Frontal cortex (tissue), 4 donors: ENCODE measurements around the gene ELL. TPM values are rescaled to one million over a fixed set of nuclear protein-coding genes. Genes with fewer than 3 reads are reported as not detected.

Experiments used
- DNase-seq, 2 donors: peaks; one replicate each; pipeline ENCODE4 v3.0.0; 2012; ENCODE audit warnings: low spot score in 2 of 2
- FAIRE-seq: peaks from 2 replicates; lab custom pipeline; 2012; peaks lifted over from hg19 to GRCh38; lab: Jason Lieb, UNC
- total RNA-seq: library from RNA; depleted of rRNA; stranded (reverse); fragments of >200 nt; gene quantifications from one replicate; pipeline ENCODE4 v1.2.3, GENCODE V29; 2014
- donor health status: control.
- donor health status: control.
- donor health status: control.

Gene ELL
- total RNA-seq, 1 donor from 2014 or later: 7.7 TPM

- DNase-seq (no peak), FAIRE-seq (no peak)
Measured at GRCh38 chr19:18507021-18507726, 14.7 kb downstream of the ELL start.

GRCh38 chr19:18506101-18506930 lies 15.6 kb downstream of the ELL start:
- no peak for DNase-seq
- no peak for FAIRE-seq

DNA sequence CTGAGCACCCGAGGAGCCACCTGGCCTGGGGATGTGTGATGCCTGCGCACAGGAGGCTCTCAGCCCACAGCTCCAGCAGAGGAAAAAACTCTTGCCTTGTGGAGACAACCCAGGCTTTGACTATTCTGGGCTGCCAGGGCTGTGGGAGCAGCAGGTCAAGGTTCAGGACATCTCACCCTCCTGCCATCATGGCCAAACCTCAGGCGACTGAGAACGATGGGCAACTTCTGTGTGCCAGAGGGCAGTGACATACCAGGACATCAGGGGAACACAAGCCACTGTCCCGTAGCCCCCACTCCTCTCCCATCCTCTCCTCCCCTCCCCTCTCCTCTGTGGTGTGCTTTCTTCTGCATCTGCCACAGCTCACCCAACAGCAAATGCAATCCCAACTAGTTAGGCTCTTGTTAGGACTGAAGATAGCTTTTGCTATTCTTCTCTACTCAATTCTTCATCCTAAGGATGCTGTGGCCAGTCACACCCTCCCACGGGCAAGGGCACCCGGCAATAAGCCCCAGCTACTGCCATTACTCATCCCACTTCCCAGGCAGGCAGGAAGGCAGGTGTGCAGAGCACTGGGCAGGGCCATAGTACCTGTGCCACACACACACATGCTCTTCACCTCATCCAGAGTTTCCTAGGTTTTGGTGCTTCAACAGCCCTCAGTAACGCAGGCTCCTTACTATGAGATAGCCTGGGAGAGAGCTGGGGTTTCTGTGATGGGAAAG lies 16.8 kb downstream of the ELL start:
- no peak for DNase-seq
- no peak for FAIRE-seq

DNA sequence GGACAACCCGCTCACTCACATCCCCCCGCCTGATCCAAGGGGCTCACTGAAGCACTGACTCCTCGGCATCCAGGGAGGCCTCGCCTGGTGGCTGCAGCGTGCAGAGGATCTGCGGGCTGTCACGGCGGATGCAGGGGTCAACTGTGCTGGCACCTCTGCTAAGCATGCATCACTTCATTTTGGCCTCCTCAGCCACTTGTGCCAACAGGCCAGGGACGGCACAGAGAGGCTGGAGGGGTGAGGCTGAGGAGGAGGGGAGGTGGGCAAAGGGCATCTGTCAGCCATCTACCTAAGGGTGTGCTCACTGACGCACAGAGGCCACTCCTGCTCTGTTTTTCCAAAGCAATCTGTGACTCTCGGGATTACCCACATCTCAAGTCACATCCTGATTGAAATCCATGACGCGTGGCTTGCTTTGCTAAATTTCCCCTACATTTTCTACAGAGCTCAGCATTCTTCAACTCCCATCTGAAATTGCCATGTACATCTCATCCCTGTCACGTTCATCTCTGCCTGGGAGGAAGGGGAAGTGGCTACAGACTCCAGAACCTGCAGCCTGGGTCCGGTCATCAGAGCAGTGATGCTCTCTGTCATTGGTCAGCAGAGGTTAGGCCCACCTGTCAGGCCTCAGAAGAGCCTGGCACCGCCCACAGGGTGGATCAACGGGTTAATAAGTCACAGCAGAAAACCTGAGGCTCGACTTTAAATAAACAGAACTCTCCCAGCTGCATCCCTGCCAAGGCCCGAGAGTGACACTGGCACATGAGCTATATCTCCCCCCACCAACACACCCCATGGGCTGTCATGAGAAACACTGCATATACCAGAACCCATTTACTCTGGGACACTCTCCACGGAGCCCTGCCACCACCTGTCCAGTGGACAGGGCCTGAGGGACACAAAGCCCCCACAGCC lies 17.6 kb downstream of the ELL start:
- DNase-seq (no peak), FAIRE-seq (no peak)

DNA sequence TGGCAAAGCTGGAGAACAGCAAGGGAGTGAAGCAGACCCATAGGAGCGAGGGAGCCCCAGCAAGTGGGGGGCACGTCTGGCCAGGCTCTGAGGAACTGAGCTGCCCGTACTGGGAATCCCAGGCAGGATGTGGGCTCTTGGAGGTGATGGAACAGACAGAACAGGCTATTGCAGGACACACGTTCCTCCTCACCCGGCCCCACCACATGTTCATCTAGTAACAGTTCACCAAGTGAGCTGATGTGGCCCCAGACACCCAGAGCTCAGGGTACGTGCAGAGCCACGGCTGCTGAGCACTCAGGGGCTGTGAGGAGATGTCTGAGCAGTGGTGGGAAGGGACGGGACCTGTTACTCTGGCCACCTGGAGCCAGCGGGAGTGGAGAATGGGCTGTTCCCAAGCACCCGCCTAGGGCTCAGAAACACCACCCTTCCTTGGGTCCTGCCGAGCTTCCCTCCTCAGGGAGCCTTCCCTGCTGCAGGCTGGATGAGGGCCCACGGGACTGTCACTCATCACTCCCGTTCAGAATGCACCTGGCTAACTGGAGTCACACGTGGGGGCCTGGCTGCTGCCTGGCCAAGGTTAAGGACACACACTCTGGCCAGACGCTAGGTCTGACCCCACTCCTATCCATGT lies 18.4 kb downstream of the ELL start:
- no peak for DNase-seq
- no peak for FAIRE-seq

GRCh38 chr19:18502638-18503294 lies 19.1 kb downstream of the ELL start:
- FAIRE-seq (no peak), DNase-seq (no peak)

DNA sequence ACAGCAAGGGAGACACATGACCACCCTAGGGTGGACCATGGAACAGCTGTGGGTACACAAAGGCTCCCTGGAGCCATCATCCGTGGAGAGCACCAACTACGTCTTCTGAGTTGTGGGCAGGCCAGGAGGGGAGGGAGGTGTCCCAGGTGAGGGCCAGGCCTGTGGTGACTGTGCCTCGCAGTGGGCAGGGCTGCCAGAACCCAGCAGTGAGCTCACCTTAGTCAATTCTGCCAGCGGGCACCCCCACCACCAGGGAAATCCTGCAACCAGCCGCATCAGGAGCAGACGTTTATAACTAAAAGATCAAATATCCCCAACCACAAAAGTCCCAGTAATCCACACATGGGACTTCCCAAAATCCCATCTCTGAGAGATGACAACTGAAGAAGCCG lies 19.6 kb downstream of the ELL start:
- DNase-seq: no peak
- FAIRE-seq: no peak

- DNase-seq: no peak
- no peak for FAIRE-seq
Measured at GRCh38 chr19:18501832-18502231, 20.0 kb downstream of the ELL start.

DNA sequence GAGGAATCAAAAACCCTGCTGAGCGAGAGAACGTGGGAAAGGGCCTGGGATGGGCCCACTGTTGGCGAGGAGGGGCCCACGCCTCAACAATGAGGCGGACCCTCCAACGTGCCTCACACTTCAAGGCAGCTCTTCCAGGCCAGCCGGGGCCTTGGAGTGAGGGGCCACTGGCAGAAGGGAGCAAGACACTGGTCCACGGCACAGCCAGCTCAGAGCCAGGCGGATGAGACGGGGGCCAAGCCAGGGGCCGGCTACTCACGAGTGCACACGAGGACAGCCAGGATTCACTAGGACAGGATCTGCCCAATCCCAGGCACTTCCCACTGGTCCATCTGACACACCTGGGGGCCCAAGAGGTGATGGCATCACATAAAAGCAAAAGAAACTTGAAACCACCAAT lies 20.5 kb downstream of the ELL start:
- FAIRE-seq (no peak), DNase-seq (no peak)

GRCh38 chr19:18500799-18501198 lies 21.1 kb downstream of the ELL start:
- FAIRE-seq: no peak
- no peak for DNase-seq

DNA sequence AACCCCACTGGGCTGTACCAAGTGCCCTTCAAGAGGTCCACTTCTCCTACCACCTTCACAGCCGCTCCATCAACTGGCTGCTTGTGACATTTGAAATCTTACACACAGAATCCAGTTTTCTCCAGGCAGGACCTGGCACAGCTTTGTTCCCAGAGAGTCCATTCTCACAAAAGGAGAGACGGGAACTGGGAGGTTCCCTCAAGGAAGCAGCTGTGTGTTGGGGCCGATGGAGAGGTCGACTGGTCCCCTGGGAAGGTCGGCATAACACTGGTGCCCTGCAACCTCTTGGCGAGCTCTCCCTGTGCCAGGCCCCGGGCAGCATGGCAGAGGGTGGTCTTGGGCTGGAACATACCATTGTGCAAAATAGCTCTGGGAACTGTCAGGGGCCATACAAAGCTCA lies 21.5 kb downstream of the ELL start:
- no peak for FAIRE-seq
- DNase-seq: no peak

DNA sequence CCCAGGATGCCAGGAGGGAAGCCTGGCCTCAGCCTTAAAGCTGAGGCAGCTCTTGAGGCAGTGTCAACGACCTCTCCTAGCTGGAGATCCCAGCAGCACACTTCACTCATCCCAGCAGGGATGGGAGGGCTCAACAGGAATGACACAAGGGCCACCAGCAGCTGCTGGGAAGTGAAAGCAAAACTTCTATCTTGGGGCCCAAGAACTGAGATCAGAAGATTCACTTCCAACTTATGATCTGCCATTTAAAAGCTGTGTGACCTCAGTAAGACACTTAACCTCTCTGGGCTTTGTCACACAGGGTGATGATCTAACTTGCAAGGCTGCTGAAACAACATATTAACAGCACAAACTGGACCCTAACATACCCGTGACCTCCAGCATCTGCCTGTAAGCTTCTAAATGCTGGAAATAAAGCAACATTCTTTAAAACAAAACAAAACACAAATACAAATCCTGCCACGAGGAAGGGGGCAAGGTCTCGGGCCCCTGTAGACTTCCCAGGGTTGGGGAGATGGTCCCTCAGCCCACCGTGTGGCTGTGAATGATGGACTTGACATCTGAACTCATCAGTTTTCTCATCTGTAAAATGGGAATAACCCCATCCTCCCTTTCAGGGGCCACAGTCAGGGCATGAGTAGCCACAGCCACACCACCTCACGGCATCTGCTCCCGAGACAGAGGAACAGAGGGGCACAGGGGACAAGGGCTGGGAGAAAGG lies 22.7 kb downstream of the ELL start:
- no peak for DNase-seq
- no peak for FAIRE-seq

DNA sequence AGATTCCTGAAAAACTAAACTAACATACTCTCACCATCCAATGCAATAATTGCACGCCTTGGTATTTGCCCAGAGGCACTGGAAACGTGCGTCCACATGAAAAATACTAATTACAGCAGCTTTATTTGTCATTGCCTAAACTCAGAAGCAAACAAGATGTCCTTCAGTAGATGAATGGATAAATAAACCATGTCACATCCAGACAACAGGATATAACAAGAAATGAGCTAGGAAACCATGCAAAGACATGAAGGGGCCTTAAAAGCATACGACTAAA lies 25.0 kb downstream of the ELL start:
- DNase-seq: no peak
- no peak for FAIRE-seq

GRCh38 chr19:18496167-18496979 lies 25.5 kb downstream of the ELL start:
- FAIRE-seq (no peak), DNase-seq (no peak)

DNA sequence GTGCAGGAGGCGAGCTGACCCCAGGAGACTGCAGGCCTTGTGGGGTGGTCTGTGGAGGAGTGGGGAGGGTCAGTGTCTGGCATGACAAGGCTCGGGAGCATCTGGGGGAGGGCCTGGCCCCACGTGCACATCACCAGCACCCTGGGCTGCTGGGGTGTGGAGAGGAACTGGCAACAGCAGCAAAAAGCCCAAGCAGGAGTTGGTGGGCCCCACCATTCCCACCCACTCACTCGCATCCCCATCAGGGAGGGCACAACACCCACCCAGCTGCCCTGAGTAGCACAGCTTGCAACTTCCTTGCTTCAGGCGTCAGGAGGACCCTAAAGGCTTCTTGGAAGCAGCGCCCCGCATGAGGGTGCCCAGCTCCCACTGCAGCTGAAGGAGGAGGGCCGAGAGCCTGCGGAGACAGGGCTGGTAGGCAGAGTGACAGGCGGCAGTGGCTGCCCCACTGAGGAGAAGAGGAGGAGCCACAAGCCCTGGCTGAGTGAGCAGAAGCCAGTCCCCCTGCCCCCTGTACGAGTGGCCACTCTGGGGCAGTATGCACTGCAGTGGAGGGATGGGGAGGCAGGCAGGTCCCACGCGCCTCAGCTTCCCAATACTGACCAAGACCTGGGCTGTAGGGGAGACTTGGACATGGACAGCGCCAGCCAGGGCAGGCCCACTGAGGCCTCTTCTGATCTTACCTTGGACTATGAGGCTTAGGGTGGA lies 26.5 kb downstream of the ELL start:
- DNase-seq: no peak
- no peak for FAIRE-seq

- DNase-seq: no peak
- FAIRE-seq: no peak
Measured at GRCh38 chr19:18494267-18494607, 27.6 kb downstream of the ELL start.
